ENCODE results near the gene CYP26A1. TPM values are rescaled to one million over a fixed set of nuclear protein-coding genes. Genes with fewer than 3 reads are reported as not detected.

The CYP26A1 gene
- total RNA-seq, 1 donor from 2014 or later, result 0.64 TPM

- Mint-ChIP-seq H3K4me3 (ENCODE audit: unreplicated experiment) (peak overlapping the region; percentile 78), H3K9me3 (ENCODE audit: unreplicated experiment) (no peaks in the 10 kb centered on the region), H3K36me3 (ENCODE audit: low read depth, unreplicated experiment) (peaks cover 3% of the 10 kb centered on the region), H3K4me1 (ENCODE audit: unreplicated experiment) (peaks cover 24% of the 10 kb centered on the region), H3K27me3 (ENCODE audit: unreplicated experiment) (peaks cover 39% of the 10 kb centered on the region), H3K27ac (ENCODE audit: unreplicated experiment) (no peak overlapping the region)
- DNase-seq (ENCODE audit: low spot score), result no peak
- TF ChIP-seq, protein P1, sequence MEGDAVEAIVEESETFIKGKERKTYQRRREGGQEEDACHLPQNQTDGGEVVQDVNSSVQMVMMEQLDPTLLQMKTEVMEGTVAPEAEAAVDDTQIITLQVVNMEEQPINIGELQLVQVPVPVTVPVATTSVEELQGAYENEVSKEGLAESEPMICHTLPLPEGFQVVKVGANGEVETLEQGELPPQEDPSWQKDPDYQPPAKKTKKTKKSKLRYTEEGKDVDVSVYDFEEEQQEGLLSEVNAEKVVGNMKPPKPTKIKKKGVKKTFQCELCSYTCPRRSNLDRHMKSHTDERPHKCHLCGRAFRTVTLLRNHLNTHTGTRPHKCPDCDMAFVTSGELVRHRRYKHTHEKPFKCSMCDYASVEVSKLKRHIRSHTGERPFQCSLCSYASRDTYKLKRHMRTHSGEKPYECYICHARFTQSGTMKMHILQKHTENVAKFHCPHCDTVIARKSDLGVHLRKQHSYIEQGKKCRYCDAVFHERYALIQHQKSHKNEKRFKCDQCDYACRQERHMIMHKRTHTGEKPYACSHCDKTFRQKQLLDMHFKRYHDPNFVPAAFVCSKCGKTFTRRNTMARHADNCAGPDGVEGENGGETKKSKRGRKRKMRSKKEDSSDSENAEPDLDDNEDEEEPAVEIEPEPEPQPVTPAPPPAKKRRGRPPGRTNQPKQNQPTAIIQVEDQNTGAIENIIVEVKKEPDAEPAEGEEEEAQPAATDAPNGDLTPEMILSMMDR (IDR thresholded peaks at IDR 0.05; ENCODE audit: unreplicated experiment), result no peak
Observed at GRCh38 chr10:93072225-93072712, 1.4 kb upstream of the CYP26A1 start.

GRCh38 chr10:93072713-93073538 lies 767 bp upstream of the CYP26A1 start:
- Mint-ChIP-seq H3K4me1 (ENCODE audit: unreplicated experiment) (peaks cover 24% of the 10 kb centered on the region), H3K4me3 (ENCODE audit: unreplicated experiment) (no peak overlapping the region), H3K9me3 (ENCODE audit: unreplicated experiment) (no peaks in the 10 kb centered on the region), H3K36me3 (ENCODE audit: low read depth, unreplicated experiment) (peaks cover 3% of the 10 kb centered on the region), H3K27ac (ENCODE audit: unreplicated experiment) (no peak overlapping the region), H3K27me3 (ENCODE audit: unreplicated experiment) (peaks cover 32% of the 10 kb centered on the region)
- TF ChIP-seq, protein P1 (IDR thresholded peaks at IDR 0.05; ENCODE audit: unreplicated experiment), result no peak
- DNase-seq (ENCODE audit: low spot score), result no peak

DNA sequence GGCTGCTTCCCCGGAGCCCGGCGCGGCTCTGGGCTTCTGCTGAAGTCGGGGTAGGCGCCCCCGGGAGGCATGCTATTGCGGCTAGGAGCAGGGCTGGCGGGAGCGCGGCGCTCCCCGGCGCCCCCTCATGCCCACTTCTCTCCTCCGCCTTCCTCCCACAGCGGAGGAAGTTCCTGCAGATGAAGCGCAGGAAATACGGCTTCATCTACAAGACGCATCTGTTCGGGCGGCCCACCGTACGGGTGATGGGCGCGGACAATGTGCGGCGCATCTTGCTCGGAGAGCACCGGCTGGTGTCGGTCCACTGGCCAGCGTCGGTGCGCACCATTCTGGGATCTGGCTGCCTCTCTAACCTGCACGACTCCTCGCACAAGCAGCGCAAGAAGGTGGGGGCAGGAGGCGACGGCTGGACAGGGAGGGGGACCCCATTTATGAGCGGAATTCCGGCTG lies 479 bp downstream of the CYP26A1 start:
- H3K4me1 Mint-ChIP-seq (ENCODE audit: unreplicated experiment), result peaks cover 16% of the 10 kb centered on the region
- peak overlapping the region; percentile 73 for H3K4me3 Mint-ChIP-seq (ENCODE audit: unreplicated experiment)
- peaks cover 31% of the 10 kb centered on the region for H3K27me3 Mint-ChIP-seq (ENCODE audit: unreplicated experiment)
- no peak overlapping the region for H3K27ac Mint-ChIP-seq (ENCODE audit: unreplicated experiment)
- peaks cover 3% of the 10 kb centered on the region for H3K36me3 Mint-ChIP-seq (ENCODE audit: low read depth, unreplicated experiment)
- no peaks in the 10 kb centered on the region for H3K9me3 Mint-ChIP-seq (ENCODE audit: unreplicated experiment)
- TF ChIP-seq, protein P1 (IDR thresholded peaks at IDR 0.05; ENCODE audit: unreplicated experiment), result no peak
- peak; percentile 40 for DNase-seq (ENCODE audit: low spot score)

DNA sequence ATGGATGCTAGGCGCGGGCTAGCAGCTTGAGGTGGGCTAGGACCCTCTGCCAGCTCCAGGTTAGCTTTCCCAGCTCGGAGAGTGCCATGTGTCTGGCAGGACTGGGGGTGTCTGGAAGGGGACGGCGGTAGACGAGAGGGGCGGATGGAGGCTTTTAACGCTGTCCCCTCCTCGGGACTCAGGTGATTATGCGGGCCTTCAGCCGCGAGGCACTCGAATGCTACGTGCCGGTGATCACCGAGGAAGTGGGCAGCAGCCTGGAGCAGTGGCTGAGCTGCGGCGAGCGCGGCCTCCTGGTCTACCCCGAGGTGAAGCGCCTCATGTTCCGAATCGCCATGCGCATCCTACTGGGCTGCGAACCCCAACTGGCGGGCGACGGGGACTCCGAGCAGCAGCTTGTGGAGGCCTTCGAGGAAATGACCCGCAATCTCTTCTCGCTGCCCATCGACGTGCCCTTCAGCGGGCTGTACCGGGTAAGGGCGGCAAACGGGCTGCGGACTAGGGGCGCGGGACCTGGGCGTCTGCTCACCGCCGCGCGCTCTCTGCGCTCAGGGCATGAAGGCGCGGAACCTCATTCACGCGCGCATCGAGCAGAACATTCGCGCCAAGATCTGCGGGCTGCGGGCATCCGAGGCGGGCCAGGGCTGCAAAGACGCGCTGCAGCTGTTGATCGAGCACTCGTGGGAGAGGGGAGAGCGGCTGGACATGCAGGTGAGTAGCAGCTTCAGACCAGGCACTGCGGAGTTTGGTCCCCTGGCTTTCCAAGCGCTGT lies 1.1 kb downstream of the CYP26A1 start:
- Mint-ChIP-seq H3K4me1 (ENCODE audit: unreplicated experiment) (peaks cover 14% of the 10 kb centered on the region), H3K27ac (ENCODE audit: unreplicated experiment) (no peak overlapping the region), H3K27me3 (ENCODE audit: unreplicated experiment) (peaks cover 27% of the 10 kb centered on the region), H3K9me3 (ENCODE audit: unreplicated experiment) (no peaks in the 10 kb centered on the region), H3K36me3 (ENCODE audit: low read depth, unreplicated experiment) (peaks cover 3% of the 10 kb centered on the region), H3K4me3 (ENCODE audit: unreplicated experiment) (peak overlapping the region; percentile 73)
- TF ChIP-seq, protein P1 (IDR thresholded peaks at IDR 0.05; ENCODE audit: unreplicated experiment), result no peak
- no peak for DNase-seq (ENCODE audit: low spot score)
